ENCODE data around the gene TNFRSF4. TPM values are rescaled to one million over a fixed set of nuclear protein-coding genes. Genes with fewer than 3 reads are reported as not detected.

The TNFRSF4 gene
- total and polyA plus RNA-seq, 7 experiments from 2014 or later: 0.49 to 192 (median 1.5) TPM

DNA sequence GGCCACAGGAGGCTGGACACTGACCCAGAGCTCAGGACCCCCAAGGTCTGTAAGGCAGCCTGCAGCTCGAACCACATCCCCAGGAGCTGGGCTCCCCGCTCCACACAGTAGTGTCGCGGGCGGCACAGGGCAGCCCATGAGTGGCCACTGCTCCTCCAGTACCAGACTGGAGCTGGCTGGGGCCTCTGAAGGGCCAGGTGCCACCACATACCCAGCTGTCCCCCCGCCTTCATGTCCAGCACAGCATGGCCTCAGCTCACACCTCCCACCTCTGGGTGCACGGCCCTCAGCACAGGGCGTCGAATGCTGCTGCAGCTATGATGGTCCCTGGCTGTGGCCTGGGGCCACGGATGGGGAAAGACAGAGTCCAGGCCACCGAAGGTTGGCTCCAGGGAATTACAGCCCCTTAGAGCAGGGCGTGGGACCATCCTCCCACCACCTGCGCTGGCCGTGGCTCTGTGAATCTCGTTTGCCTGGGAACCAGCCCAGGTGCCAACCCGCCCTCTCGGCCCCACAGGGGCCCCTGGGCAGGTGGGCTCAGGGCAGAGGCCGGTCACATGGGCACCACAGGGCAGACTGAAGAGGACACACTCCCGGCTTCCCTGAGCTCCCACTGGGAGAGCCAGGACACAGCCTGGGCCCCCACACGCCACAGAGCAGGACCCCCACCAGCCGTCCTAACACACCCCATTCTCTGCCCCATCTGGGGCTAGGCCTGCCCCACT, 2.1 kb upstream of the TNFRSF4 start:
- Histone ChIP-seq H3K9me3 (ENCODE audit: control insufficient read depth in 2 of 3, low read length in 3 of 3) (no peaks in the 10 kb centered on the region), H3K27me3 (ENCODE audit: control insufficient read depth in 2 of 2, insufficient read depth in 2 of 2, low read length in 2 of 2) (no peaks in the 10 kb centered on the region), H3K4me3 (ENCODE audit: low read length) (no peak overlapping the region), H3K36me3 (ENCODE audit: control insufficient read depth in 2 of 3, insufficient read depth in 3 of 3, low read length in 3 of 3) (peaks cover 0 to 48% (median 0%) of the 10 kb centered on the region in 3 experiments), H3K27ac (ENCODE audit: low read depth, low read length) (no peak overlapping the region), H3K4me1 (ENCODE audit: control insufficient read depth in 2 of 2, insufficient read depth in 2 of 2, low read length in 2 of 2) (peaks cover 6 to 24% of the 10 kb centered on the region in 2 donors)
- Mint-ChIP-seq H3K4me3 (peak overlapping the region in 2 of 10 donors; percentile 55 to 71), H3K9me3 (no peaks in the 10 kb centered on the region), H3K36me3 (peaks cover 0 to 20% (median 0%) of the 10 kb centered on the region in 5 donors), H3K4me1 (peaks cover 0 to 28% (median 19%) of the 10 kb centered on the region in 7 donors), H3K27ac (peak overlapping the region in 2 of 9 donors; percentile 83 to 89), H3K27me3 (no peaks in the 10 kb centered on the region)
- no peak for ATAC-seq
- intact Hi-C loops (cut with micrococcal nuclease): no loop called here
- POLR2A ChIA-PET: interaction anchor here (0.7 kb wide), 1 partner anchor 20 kb away, joined by 4 read pairs; no protein-coding TSS in a partner anchor
- CTCF ChIA-PET: no interaction called here
- no peak for DNase-seq

DNA sequence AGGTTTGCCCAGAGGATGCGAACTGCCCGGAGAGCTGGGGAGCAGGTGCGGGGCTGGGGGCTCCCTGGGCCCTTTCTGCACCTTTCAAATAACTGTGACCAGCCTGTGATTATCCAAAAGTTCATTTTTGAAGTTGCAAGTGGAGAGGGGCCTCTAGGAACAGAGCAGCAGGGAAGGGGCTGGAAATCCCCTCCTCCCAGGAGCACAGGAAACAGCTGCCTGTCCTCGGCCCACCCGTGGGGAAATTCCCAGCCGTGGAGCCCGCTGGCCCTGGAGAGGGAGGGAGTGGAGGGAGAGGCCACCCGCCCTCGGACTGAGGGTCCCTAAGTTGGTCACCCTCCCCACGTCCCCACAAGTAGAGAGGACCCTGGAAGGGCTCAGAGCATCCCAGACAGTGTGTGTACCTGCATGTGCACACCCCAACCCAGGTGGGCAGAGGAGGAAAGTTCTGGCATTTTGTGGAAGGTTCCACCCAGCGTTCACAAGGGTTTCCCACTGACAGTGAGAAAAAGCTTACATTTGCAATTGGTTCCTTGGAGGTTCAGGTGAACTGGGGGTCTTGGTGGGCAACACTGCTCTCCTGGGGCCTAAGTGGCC, 1.2 kb upstream of the TNFRSF4 start:
- H3K9me3 Mint-ChIP-seq: peaks cover 0 to 2% (median 0%) of the 10 kb centered on the region in 11 donors
- H3K27me3 Mint-ChIP-seq: no peaks in the 10 kb centered on the region
- H3K4me3 ChIP-seq (ENCODE audit: low read length): no peak overlapping the region
- H3K4me3 Mint-ChIP-seq: peak overlapping the region in 4 of 10 donors; percentile 9 to 80 (median 52)
- H3K4me1 Mint-ChIP-seq: peaks cover 0 to 26% (median 19%) of the 10 kb centered on the region in 7 donors
- peak in 1 of 9 donors; percentile 63 for DNase-seq
- ChIA-PET POLR2A (interaction anchor here (0.7 kb wide), 1 partner anchor 19 kb away, joined by 4 read pairs; no protein-coding TSS in a partner anchor), CTCF (no interaction called here)
- H3K4me1 ChIP-seq (ENCODE audit: control insufficient read depth in 2 of 2, insufficient read depth in 2 of 2, low read length in 2 of 2): peaks cover 6 to 24% of the 10 kb centered on the region in 2 donors
- no peak for ATAC-seq
- peak overlapping the region; percentile 54 for H3K27ac ChIP-seq (ENCODE audit: low read depth, low read length)
- peaks cover 0 to 15% (median 0%) of the 10 kb centered on the region in 5 donors for H3K36me3 Mint-ChIP-seq
- H3K27ac Mint-ChIP-seq: peak overlapping the region in 6 of 9 donors; percentile 15 to 77 (median 42)
- no peaks in the 10 kb centered on the region for H3K9me3 ChIP-seq (ENCODE audit: control insufficient read depth in 2 of 3, low read length in 3 of 3)
- intact Hi-C loops (cut with micrococcal nuclease): no loop called here
- H3K36me3 ChIP-seq (ENCODE audit: control insufficient read depth in 2 of 3, insufficient read depth in 3 of 3, low read length in 3 of 3): peaks cover 0 to 40% (median 0%) of the 10 kb centered on the region in 3 experiments
- no peaks in the 10 kb centered on the region for H3K27me3 ChIP-seq (ENCODE audit: control insufficient read depth in 2 of 2, insufficient read depth in 2 of 2, low read length in 2 of 2)

DNA sequence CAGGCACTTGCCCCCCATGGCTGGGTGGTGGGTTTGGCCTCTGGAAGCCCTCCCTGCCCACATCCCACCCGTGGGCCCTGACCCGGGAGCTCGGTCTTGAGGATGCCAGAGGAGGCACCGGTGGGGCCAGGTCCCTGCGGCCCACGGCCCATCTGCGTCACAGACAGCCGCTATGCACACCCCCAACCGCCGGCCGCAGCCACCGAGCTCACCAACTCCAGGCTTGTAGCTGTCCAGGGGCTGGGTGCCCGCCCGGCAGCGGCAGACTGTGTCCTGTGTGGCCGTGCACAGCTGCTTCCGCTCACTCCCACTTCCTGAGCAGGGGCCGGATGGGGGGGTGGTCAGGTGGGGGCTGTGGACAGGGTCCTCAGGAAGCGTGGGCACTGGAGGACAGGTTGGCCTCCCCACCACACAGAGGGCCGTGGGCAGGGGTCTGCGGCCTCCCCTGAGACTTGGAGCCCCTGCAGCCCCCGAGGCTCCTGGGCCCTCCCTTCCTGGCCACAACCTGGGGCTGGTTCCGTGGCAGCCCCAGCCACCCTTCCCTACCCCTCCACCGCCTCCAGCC, 1.1 kb downstream of the TNFRSF4 start:
- ATAC-seq (peak; percentile 50), DNase-seq (peak in 2 of 9 donors; percentile 11 to 71)
- Histone ChIP-seq H3K4me3 (ENCODE audit: low read length) (peak overlapping the region; percentile 43), H3K27ac (ENCODE audit: low read depth, low read length) (peak overlapping the region; percentile 50), H3K4me1 (ENCODE audit: control insufficient read depth in 2 of 2, insufficient read depth in 2 of 2, low read length in 2 of 2) (peaks cover 17 to 27% of the 10 kb centered on the region in 2 donors), H3K36me3 (ENCODE audit: control insufficient read depth in 2 of 3, insufficient read depth in 3 of 3, low read length in 3 of 3) (peaks cover 0 to 19% (median 0%) of the 10 kb centered on the region in 3 experiments), H3K27me3 (ENCODE audit: control insufficient read depth in 2 of 2, insufficient read depth in 2 of 2, low read length in 2 of 2) (no peaks in the 10 kb centered on the region), H3K9me3 (ENCODE audit: control insufficient read depth in 2 of 3, low read length in 3 of 3) (no peaks in the 10 kb centered on the region)
- Mint-ChIP-seq H3K4me1 (peaks cover 6 to 44% (median 29%) of the 10 kb centered on the region in 7 donors), H3K27me3 (no peaks in the 10 kb centered on the region), H3K9me3 (peaks cover 0 to 2% (median 0%) of the 10 kb centered on the region in 11 donors), H3K4me3 (peak overlapping the region in 4 of 10 donors; percentile 23 to 78 (median 69)), H3K36me3 (peaks cover 0 to 11% (median 0%) of the 10 kb centered on the region in 5 donors), H3K27ac (peak overlapping the region in 1 of 9 donors; percentile 62)
- POLR2A ChIA-PET: no interaction called here
- intact Hi-C loops (cut with micrococcal nuclease): loop anchor here (2.0 to 5.0 kb wide), 3 partner anchors 59 to 96 kb away; partner anchors contain the start of genes C1orf159 (in 1 of the 2) and UBE2J2 (in 1 of the 2)
- CTCF ChIA-PET: no interaction called here

DNA sequence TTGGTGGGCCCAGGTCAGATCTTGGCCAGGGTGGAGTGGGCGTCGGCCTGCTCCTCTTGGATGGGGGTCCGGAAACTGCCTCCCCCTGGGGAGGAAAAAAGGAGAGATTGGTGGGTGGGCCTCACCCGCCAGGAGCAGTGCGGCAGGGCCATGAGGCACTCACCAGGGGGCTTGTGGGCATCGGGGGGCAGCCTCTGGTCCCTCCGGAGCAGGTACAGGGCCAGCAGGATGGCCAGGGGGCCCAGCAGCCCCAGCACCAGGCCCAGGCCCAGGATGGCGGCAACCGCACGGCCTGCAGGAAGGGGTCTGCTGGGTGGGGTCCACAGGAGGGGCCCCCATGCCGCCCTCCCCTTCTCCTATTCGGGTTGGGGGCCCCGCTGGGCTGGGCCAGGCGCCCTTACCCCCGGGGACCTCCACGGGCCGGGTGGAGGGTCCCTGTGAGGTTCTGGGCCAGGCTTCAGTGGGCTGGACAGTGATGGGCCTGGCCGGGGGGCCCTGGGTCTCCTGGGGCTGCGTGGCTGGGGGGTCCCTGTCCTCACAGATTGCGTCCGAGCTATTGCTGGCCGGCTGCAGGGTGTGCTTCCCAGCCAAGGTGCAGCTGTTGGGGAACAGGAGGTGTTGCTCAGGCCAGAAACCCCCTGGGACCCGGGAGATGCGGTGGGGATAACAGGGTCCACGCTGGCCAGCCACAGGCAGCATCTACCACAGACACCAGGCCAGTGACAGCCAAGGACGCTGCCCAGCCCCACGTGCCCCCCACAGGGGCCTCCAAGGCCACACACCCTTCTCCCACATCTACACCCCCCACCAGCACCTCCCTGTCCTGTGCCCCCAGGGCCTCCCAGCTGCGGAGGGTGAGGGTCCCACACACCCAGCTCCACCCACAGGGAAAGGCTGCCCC, 2.2 kb downstream of the TNFRSF4 start:
- peak in 1 of 9 donors; percentile 9 for DNase-seq
- Mint-ChIP-seq H3K27ac (peak overlapping the region in 1 of 9 donors; percentile 63), H3K27me3 (no peaks in the 10 kb centered on the region), H3K36me3 (peaks cover 0 to 8% (median 0%) of the 10 kb centered on the region in 5 donors), H3K4me3 (peak overlapping the region in 5 of 10 donors; percentile 17 to 78 (median 43)), H3K4me1 (peaks cover 6 to 45% (median 30%) of the 10 kb centered on the region in 7 donors), H3K9me3 (peaks cover 0 to 2% (median 0%) of the 10 kb centered on the region in 11 donors)
- H3K27me3 ChIP-seq (ENCODE audit: control insufficient read depth in 2 of 2, insufficient read depth in 2 of 2, low read length in 2 of 2): no peaks in the 10 kb centered on the region
- ChIA-PET CTCF (no interaction called here), POLR2A (no interaction called here)
- H3K9me3 ChIP-seq (ENCODE audit: control insufficient read depth in 2 of 3, low read length in 3 of 3): no peaks in the 10 kb centered on the region
- no peak overlapping the region for H3K27ac ChIP-seq (ENCODE audit: low read depth, low read length)
- peaks cover 18 to 34% of the 10 kb centered on the region in 2 donors for H3K4me1 ChIP-seq (ENCODE audit: control insufficient read depth in 2 of 2, insufficient read depth in 2 of 2, low read length in 2 of 2)
- ATAC-seq: no peak
- intact Hi-C loops (cut with micrococcal nuclease): loop anchor here (2.0 to 5.0 kb wide), 3 partner anchors 61 to 95 kb away; partner anchors contain the start of genes C1orf159 (in 1 of the 2) and UBE2J2 (in 1 of the 2)
- H3K4me3 ChIP-seq (ENCODE audit: low read length): no peak overlapping the region
- H3K36me3 ChIP-seq (ENCODE audit: control insufficient read depth in 2 of 3, insufficient read depth in 3 of 3, low read length in 3 of 3): peaks cover 0 to 11% (median 0%) of the 10 kb centered on the region in 3 experiments

DNA sequence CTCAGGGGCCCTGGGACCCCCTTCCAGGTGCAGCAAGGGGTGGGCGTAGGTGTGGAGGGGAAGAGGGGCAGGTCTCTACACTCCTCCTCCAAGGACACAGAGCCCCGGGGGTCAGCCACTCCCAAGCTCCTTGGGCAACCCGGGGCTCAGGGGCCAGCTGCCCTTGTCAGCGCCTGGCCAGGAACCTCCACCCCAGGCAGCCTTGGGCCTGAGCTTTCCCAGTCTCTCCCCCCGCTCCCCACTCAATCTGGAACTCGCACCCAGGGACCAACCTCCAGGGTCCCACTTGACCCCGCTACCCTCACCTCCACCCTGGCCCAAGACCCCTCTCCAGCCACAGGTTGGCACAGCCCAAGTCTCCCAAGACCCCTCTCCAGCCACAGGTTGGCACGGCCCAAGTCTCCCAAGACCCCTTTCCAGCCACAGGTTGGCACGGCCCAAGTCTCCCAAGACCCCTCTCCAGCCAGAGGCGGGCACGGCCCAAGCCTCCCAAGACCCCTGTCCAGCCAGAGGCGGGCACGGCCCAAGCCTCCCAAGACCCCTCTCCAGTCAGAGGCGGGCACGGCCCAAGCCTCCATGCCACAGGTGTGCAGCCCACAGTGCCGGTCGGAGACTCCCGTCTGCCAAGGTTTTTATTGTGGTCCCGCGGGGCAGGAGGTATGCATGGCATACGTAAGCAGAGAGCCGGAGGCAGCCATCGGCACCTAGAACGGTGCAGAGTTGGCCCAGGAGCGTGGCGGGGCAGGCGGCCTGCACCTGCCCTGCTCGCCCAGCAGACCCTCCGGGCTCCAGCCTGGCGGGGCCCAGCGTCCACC, 3.0 kb downstream of the TNFRSF4 start:
- peaks cover 22 to 34% of the 10 kb centered on the region in 2 donors for H3K4me1 ChIP-seq (ENCODE audit: control insufficient read depth in 2 of 2, insufficient read depth in 2 of 2, low read length in 2 of 2)
- no peaks in the 10 kb centered on the region for H3K27me3 Mint-ChIP-seq
- H3K36me3 ChIP-seq (ENCODE audit: control insufficient read depth in 2 of 3, insufficient read depth in 3 of 3, low read length in 3 of 3): peaks cover 0 to 2% (median 0%) of the 10 kb centered on the region in 3 experiments
- peaks cover 0 to 2% (median 0%) of the 10 kb centered on the region in 11 donors for H3K9me3 Mint-ChIP-seq
- H3K27ac ChIP-seq (ENCODE audit: low read depth, low read length): no peak overlapping the region
- intact Hi-C loops (cut with micrococcal nuclease): loop anchor here in 1 of 2 donors (5.0 kb wide), 2 partner anchors 61 to 89 kb away; partner anchors contain the start of gene UBE2J2
- POLR2A ChIA-PET: no interaction called here
- peak overlapping the region in 1 of 9 donors; percentile 63 for H3K27ac Mint-ChIP-seq
- H3K9me3 ChIP-seq (ENCODE audit: control insufficient read depth in 2 of 3, low read length in 3 of 3): no peaks in the 10 kb centered on the region
- H3K36me3 Mint-ChIP-seq: peaks cover 0 to 3% (median 0%) of the 10 kb centered on the region in 5 donors
- CTCF ChIA-PET: no interaction called here
- H3K4me3 ChIP-seq (ENCODE audit: low read length): no peak overlapping the region
- no peaks in the 10 kb centered on the region for H3K27me3 ChIP-seq (ENCODE audit: control insufficient read depth in 2 of 2, insufficient read depth in 2 of 2, low read length in 2 of 2)
- DNase-seq: peak in 2 of 9 donors; percentile 5 to 20
- no peak for ATAC-seq
- H3K4me3 Mint-ChIP-seq: peak overlapping the region in 3 of 10 donors; percentile 41 to 55 (median 48)
- H3K4me1 Mint-ChIP-seq: peaks cover 6 to 44% (median 26%) of the 10 kb centered on the region in 7 donors

All from naive thymus-derived CD4-positive, alpha-beta T cell (primary cell).